ENCODE results near the gene TOP1. TPM values are rescaled to one million over a fixed set of nuclear protein-coding genes. Genes with fewer than 3 reads are reported as not detected.

The TOP1 gene
- polyA plus RNA-seq, 1 experiment = 4.0 TPM

DNA sequence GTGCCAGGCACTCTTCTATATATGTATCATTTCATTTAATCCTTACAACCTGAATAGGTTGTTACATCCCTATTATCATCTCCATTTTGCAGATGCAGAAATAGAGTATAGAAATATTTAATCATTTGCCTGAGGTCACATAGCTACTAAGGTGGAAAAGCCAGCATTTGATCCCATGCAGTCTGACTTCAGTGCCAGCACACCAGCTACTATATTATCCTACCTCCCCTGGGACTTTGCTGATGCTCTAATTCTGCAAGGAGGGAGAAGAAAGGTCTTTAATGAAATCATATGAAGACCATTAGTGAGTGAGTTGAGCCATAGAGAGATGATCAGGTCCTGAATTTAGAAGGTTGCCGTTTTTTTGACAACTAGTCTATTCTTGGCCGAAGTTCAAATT lies 53.7 kb downstream of the TOP1 start:
- CTCF ChIA-PET = interaction anchor here (1.6 to 3.0 kb wide), 3 partner anchors 13 to 92 kb away, joined by 4 to 19 read pairs (median 7); no protein-coding TSS in a partner anchor
- Histone ChIP-seq H3K4me3 (ENCODE audit: low read depth, low read length) (no peak overlapping the region), H3K27me3 (ENCODE audit: control insufficient read depth, insufficient read depth, low read length) (no peaks in the 10 kb centered on the region), H3K36me3 (ENCODE audit: control insufficient read depth, insufficient read depth, low read length) (peaks cover 4% of the 10 kb centered on the region)
- TF ChIP-seq, protein P1, sequence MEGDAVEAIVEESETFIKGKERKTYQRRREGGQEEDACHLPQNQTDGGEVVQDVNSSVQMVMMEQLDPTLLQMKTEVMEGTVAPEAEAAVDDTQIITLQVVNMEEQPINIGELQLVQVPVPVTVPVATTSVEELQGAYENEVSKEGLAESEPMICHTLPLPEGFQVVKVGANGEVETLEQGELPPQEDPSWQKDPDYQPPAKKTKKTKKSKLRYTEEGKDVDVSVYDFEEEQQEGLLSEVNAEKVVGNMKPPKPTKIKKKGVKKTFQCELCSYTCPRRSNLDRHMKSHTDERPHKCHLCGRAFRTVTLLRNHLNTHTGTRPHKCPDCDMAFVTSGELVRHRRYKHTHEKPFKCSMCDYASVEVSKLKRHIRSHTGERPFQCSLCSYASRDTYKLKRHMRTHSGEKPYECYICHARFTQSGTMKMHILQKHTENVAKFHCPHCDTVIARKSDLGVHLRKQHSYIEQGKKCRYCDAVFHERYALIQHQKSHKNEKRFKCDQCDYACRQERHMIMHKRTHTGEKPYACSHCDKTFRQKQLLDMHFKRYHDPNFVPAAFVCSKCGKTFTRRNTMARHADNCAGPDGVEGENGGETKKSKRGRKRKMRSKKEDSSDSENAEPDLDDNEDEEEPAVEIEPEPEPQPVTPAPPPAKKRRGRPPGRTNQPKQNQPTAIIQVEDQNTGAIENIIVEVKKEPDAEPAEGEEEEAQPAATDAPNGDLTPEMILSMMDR (IDR thresholded peaks at IDR 0.05; ENCODE audit: insufficient read depth, low read depth, low read length) = no peak
- no peak for DNase-seq (ENCODE audit: low read depth)
- POLR2A ChIA-PET = no interaction called here

DNA sequence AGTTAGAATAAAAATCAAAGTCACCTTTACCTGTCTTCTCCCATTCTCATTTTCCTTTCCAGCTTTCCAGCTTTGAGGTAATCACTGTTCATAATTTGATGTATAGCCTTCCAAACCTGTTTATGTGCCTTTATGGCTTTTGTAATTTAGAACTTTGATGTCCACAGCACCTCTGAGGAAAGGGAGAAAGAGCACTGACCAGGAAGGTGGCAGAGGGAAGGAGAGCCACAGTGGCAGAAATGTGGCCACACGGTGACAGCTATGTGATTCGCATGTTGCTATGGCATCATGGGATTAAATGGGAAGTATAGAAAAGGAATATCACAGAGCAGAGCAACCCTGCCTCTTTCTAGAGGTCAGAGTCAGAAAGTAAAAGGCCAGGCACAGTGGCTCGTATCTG lies 57.0 kb downstream of the TOP1 start:
- TF ChIP-seq, protein P1 (IDR thresholded peaks at IDR 0.05; ENCODE audit: insufficient read depth, low read depth, low read length) = no peak
- POLR2A ChIA-PET = no interaction called here
- H3K4me3 ChIP-seq (ENCODE audit: low read depth, low read length) = no peak overlapping the region
- H3K36me3 ChIP-seq (ENCODE audit: control insufficient read depth, insufficient read depth, low read length) = peaks cover 4% of the 10 kb centered on the region
- no peaks in the 10 kb centered on the region for H3K27me3 ChIP-seq (ENCODE audit: control insufficient read depth, insufficient read depth, low read length)
- DNase-seq (ENCODE audit: low read depth) = no peak
- CTCF ChIA-PET = interaction anchor here (1.6 kb wide), 1 partner anchor 9 kb away, joined by 4 read pairs; no protein-coding TSS in a partner anchor

DNA sequence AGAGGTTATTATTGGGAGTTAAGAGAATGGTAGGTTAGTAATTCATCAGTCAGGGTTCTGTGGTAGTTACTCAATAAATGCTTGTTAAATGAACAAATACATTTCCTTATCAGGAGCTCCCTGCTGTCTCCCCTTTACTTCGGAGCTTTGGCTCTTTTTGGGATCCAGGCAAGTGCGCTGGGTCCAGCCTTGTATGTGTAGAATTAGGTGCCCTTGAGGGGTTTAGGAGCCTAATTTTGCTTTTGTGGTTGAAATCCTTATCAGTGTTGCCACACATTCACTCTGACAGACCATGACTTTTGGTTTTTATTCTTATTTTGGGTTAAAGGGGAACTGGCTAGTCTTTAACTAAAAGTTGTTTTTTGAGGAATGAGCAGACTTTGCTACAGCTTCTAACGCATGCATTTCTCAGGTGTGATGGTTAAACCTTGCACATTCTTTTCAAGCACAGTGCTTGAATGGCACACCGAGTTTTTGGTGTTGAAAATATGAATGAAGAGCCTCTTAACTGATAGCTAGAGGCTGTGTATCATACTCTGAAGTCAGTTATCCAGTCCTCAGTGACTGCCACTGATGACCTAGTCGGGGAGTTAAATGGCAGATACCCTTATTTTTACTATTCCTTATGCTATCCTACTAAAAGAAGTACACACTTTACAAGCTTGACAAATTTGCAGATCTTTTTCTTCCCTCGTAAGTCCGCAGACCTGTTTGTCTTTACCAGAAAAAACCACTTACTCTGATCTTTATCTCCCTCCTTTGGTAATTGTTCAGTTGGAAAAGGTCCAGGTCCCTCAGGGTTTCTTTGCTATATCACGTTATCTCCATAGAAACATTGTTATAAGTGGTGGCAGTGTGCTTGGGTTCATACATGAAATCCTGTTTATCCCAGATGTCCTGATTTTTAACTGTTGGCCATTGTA lies 58.0 kb downstream of the TOP1 start:
- DNase-seq (ENCODE audit: low read depth) = no peak
- TF ChIP-seq, protein P1 (IDR thresholded peaks at IDR 0.05; ENCODE audit: insufficient read depth, low read depth, low read length) = no peak
- ChIA-PET CTCF (interaction anchor here (0.6 to 1.3 kb wide), 6 partner anchors 9 to 253 kb away, joined by 3 to 4 read pairs (median 3); partner anchors contain the start of gene LPIN3), POLR2A (no interaction called here)
- H3K36me3 ChIP-seq (ENCODE audit: control insufficient read depth, insufficient read depth, low read length) = peaks cover 4% of the 10 kb centered on the region
- no peak overlapping the region for H3K4me3 ChIP-seq (ENCODE audit: low read depth, low read length)
- no peaks in the 10 kb centered on the region for H3K27me3 ChIP-seq (ENCODE audit: control insufficient read depth, insufficient read depth, low read length)

DNA sequence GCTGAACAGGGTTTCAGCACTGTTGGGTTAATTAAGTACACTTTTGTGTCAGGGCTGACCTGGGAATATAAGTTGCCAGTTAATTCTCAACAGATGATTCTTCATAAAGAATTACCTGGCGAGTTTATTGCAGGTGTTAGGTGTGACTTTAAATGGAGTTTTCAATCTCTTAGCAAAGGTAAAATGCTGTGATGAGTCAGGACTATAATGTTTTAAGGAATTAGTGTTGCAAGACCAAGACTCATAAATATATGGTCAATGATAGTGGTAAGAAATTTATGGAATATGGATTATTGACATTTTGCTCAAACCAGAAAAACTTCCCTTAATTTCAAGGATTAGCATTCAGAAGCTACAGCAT lies 58.7 kb downstream of the TOP1 start:
- ChIA-PET POLR2A (no interaction called here), CTCF (interaction anchor here (0.8 to 1.3 kb wide), 5 partner anchors 8 to 253 kb away, joined by 3 to 4 read pairs (median 3); partner anchors contain the start of gene LPIN3)
- H3K36me3 ChIP-seq (ENCODE audit: control insufficient read depth, insufficient read depth, low read length) = peaks cover 4% of the 10 kb centered on the region
- no peak overlapping the region for H3K4me3 ChIP-seq (ENCODE audit: low read depth, low read length)
- no peaks in the 10 kb centered on the region for H3K27me3 ChIP-seq (ENCODE audit: control insufficient read depth, insufficient read depth, low read length)
- DNase-seq (ENCODE audit: low read depth) = no peak
- TF ChIP-seq, protein P1 (IDR thresholded peaks at IDR 0.05; ENCODE audit: insufficient read depth, low read depth, low read length) = no peak

DNA sequence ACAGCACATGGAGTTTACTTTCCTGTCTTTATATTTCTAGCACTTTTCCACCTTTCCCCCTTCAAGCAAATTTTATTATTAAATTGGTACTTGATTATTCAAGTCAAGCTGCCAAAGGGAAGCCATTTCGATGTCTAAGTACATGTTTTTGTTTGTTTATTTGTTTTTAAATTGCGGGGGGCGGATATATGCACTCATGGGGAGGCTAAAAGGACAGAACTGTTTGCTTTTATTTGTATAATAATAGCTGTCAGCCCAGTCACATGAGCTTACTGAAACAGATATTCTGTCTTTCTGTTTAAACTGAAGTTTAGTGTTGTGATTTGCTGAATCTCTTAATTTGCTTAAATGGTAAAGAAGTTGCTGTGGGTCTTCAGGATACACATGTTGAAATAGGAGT lies 59.2 kb downstream of the TOP1 start:
- no peak overlapping the region for H3K4me3 ChIP-seq (ENCODE audit: low read depth, low read length)
- DNase-seq (ENCODE audit: low read depth) = no peak
- H3K27me3 ChIP-seq (ENCODE audit: control insufficient read depth, insufficient read depth, low read length) = no peaks in the 10 kb centered on the region
- H3K36me3 ChIP-seq (ENCODE audit: control insufficient read depth, insufficient read depth, low read length) = peaks cover 6% of the 10 kb centered on the region
- ChIA-PET CTCF (interaction anchor here (1.0 to 1.4 kb wide), 4 partner anchors 8 to 252 kb away, joined by 3 read pairs; partner anchors contain the start of gene LPIN3), POLR2A (no interaction called here)
- TF ChIP-seq, protein P1 (IDR thresholded peaks at IDR 0.05; ENCODE audit: insufficient read depth, low read depth, low read length) = no peak

All from BJ (cell line).